Neural progenitor cell (in vitro differentiated cells): ENCODE measurements around the gene ANXA1.

Experiments
- CTCF ChIP-seq: fragments of 200-600 bp; sonication (generic); IDR thresholded peaks from 2 replicates; pipeline ENCODE4 v1.5.1; 2017; ENCODE audit warnings: antibody characterized with exemption, mild to moderate bottlenecking
- EZH2 ChIP-seq: fragments of 200-600 bp; sonication (generic); IDR thresholded peaks from 2 replicates; pipeline ENCODE4 v1.6.1; 2017; ENCODE audit warnings: antibody characterized with exemption, mild to moderate bottlenecking, moderate library complexity
- EZH2phosphoT487 ChIP-seq: fragments of 200-600 bp; sonication (generic); IDR thresholded peaks from 2 replicates; pipeline ENCODE4 v1.6.1; 2017; ENCODE audit warnings: antibody characterized with exemption

GRCh38 chr9:73151653-73152542 is at the start of gene ANXA1:
- TF ChIP-seq CTCF (no peak), EZH2 (no peak), EZH2phosphoT487 (no peak)
